ENCODE data around the gene ME1.
"Not testable (repeated sequence)": the region's sequence is repeated elsewhere in the genome, so short reads cannot be mapped to it uniquely, and the experiment has no call there.

Gene ME1

GRCh38 chr6:83352424-83353061 lies 78.3 kb downstream of the ME1 start:
- no peak for DNase-seq

GRCh38 chr6:83343121-83343520 lies 87.7 kb downstream of the ME1 start:
- no peak for DNase-seq

DNA sequence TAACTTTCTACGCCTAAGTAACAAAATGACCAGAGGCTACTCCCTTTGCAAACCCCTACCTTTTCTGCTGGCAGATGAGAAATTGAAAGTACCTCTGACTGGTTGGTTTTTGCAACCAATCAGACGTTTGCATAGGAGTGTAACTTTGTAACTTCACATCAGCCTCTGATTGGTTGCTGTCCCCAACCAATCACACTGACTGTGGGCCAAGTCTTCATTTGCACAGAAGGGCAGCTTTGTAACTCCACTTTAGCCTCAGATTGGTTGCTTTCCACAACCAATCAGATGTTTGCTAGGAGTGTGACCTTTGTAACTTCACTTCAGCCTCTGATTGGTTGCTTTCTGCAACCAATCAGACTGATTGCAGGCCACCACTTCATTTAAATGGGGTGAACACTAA lies 89.1 kb downstream of the ME1 start:
- DNase-seq: no peak

DNA sequence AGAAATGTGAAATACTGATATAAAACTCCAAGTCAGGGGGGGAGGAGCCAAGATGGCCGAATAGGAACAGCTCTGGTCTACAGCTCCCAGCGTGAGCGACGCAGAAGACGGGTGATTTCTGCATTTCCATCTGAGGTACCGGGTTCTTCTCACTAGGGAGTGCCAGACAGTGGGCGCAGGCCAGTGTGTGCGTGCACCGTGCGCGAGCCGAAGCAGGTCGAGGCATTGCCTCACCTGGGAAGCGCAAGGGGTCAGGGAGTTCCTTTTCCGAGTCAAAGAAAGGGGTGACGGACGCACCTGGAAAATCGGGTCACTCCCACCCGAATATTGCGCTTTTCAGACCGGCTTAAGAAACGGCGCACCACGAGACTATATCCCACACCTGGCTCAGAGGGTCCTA lies 96.9 kb downstream of the ME1 start:
- DNase-seq: not testable (repeated sequence)

DNA sequence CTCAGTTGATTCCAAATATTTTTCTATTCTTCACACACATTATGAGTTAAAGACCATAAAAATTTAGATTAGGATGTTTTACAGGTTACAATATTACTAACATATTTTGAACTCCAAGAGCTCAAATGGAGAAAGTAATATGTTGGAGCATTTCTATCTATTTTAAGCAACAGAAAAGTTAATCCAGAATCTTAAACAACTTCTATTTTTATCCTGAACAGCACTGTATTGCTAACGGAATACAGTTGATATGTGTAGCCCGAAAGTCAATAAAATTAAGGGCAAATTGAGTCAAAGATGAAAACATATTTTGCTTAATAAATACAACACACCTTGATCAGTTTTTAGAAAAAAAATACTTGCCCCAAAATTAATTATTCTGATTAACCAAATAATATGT lies 97.4 kb downstream of the ME1 start:
- DNase-seq: no peak

- no peak for DNase-seq
Measured at GRCh38 chr6:83314693-83315092, 116.2 kb downstream of the ME1 start.

GRCh38 chr6:83313882-83314281 lies 117.0 kb downstream of the ME1 start:
- no peak for DNase-seq

DNA sequence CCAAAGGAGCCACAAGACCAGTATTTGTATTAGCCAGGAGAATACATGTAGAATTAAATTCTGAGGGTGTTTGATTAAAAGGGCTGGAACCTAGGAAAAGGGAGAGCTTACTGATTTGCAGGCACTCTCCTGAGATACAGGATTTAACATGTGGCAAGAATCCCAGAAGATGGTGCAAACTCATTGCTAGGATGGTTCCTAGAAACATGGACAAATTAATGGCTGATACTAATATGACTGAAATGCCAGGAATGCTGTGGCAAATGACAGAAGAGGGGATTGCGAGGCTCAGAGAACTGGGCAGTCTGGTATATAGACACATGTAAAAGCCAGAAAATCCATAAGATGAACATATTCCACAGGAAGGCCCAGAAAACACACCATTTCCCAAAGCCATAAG lies 119.6 kb downstream of the ME1 start:
- peak; percentile 77 for DNase-seq

- no peak for DNase-seq
Measured at GRCh38 chr6:83310046-83310445, 120.8 kb downstream of the ME1 start.

DNA sequence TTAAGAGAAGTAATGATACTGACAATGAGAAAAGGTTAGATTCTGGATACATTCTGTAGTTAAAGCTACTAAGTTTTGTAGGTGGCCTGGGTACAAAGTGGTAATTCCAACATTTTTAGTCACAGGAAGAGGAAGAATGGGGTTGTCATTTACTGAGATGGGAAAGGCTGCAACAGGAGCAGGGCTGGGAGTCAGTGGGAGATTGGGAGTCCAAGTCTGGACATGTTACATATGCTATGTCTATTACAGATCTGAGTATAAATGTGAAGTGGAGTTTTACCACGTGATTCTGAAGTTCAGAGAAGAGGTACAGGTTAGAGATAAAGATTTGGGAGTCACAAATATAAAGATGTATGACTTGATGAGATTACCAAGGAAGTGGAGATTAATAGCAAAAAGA lies 121.5 kb downstream of the ME1 start:
- no peak for DNase-seq

DNA sequence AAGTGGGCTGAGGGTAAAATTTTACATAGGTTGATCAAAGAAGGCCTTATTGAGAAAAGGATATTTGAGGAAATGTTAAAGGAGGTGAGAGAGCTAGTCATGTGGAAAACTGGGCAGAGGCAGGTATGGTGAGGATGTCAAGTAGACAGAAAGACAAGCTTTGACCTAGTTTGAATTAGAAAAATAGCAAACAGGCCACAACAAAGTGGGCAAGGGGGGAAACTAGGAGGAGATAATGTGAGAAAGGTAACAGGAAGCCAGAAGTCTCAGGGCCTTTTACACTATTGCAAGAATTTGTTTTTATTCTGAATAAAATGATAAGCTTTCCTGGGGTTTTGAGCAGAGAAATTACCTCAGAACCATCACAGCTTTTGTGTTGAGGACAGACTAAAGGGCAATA lies 122.0 kb downstream of the ME1 start:
- DNase-seq: no peak

DNA sequence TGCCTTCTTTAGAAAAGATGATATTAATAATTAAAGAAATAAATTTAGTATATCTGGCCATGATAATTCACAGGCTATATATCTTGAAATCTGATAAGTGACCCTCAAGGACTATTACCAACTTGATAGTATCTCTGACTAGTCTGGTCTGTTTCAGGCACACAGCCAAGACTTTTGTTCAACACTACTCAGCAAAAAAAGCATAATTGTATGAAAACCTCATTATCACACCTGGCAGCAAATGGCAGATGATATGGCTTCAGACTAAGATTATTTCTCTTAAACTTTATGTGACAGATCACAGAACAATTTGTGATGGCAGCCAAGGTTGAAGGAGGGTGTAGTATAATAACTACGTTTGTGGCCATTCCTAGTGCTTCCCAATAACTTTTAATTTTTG lies 123.0 kb downstream of the ME1 start:
- no peak for DNase-seq

GRCh38 chr6:83303426-83303825 lies 127.4 kb downstream of the ME1 start:
- no peak for DNase-seq

DNA sequence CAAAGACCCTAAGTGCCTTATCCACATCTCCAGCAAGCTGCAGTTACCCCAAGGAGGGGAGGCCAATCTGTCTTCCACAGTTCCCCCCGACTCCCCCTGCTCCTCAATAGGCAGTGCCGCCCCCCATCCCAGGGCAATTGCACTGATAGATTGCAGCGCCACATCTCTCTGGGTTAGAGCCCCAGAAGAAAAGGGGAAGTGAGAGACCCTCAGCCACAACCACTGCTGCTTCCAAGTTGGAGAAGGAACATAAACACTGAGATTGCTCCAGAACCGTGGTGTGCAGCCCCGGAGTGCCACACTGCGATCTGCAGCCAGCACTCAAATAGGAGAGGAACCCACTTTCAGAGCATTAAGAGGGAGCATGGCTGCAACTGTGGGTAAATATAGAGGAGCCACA lies 136.2 kb downstream of the ME1 start:
- no peak for DNase-seq

DNA sequence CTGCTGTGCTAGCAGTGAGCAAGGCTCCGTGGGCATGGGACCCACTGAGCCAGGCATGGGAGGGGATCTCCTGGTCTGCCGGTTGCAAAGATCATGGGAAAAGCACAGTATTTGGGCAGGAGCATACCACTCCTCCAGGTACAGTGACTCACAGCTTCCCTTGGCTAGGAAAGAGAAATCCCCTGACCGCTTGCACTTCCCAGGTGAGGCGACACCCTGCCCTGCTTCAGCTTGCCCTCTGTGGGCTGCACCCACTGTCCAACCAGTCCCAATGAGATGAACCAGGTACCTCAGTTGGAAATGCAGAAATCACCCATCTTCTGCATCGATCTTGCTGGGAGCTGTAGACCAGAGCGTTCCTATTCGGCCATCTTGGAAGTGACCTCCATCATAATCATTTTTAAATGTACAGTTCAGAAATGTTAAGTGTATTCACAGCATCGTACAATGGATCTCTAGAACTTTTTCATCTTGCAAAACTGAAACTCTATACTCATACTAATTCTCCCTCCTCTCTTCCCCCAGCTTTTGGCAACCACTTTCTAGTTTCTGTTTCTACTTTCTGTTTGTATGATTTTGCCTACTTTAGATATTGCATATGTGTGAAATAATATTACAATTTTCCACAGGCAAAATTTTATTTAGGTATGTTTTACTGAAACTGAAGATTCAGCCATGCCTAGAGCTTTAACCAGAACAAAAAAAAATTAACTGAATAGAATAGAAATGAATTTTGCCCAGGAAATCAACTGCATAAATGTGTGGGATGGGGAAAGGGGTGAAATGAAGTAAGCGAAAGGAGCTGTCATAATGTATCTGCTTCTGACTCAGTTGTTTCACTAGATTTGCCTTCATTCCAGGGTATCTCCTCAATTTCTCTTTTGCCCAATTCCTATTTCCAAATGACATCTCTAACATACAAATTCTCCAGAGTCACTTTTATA lies 137.7 kb downstream of the ME1 start:
- no peak for DNase-seq

- not testable (repeated sequence) for DNase-seq
Measured at GRCh38 chr6:83287298-83287697, 143.6 kb downstream of the ME1 start.

GRCh38 chr6:83285917-83286316 lies 144.9 kb downstream of the ME1 start:
- no peak for DNase-seq

GRCh38 chr6:83273596-83273995 lies 157.3 kb downstream of the ME1 start:
- DNase-seq: peak; percentile 22

- peak; percentile 92 for DNase-seq
Measured at GRCh38 chr6:83270971-83271719, 159.7 kb downstream of the ME1 start.

- DNase-seq: peak; percentile 70
Measured at GRCh38 chr6:83265384-83265783, 165.5 kb downstream of the ME1 start.

DNA sequence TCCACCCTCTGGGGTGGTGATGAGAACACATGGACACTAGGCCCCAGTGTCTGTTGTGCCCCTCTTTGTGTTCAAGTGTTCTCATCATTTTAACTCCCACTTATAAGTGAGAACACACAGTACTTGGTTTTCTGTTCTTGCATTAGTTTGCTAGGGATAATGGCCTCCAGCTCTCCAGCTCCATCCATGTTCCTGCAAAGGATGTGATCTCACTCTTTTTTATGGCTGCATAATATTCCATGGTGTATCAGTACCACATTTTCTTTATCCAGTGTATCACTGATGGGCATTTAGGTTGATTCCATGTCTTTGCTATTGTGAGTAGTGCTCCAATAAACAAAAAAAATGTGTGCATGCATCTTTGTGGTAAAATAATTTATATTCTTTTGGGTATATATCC lies 170.3 kb downstream of the ME1 start:
- DNase-seq: no peak

GRCh38 chr6:83258517-83258916 lies 172.3 kb downstream of the ME1 start:
- peak; percentile 12 for DNase-seq

- peak; percentile 3 for DNase-seq
Measured at GRCh38 chr6:83257791-83258190, 173.1 kb downstream of the ME1 start.

GRCh38 chr6:83256719-83257118 lies 174.1 kb downstream of the ME1 start:
- not testable (repeated sequence) for DNase-seq

All from fibroblast of skin of right biceps (primary cell).